Measurements from ENCODE around the gene TRIM28. TPM values are rescaled to one million over a fixed set of nuclear protein-coding genes. Genes with fewer than 3 reads are reported as not detected.
A peak's percentile ranks its signal among the peaks of the same experiment; 100 is the strongest.

Gene TRIM28
- total RNA-seq, 4 donors from 2014 or later: 195 to 237 (median 218) TPM

- TF ChIP-seq, protein P1, sequence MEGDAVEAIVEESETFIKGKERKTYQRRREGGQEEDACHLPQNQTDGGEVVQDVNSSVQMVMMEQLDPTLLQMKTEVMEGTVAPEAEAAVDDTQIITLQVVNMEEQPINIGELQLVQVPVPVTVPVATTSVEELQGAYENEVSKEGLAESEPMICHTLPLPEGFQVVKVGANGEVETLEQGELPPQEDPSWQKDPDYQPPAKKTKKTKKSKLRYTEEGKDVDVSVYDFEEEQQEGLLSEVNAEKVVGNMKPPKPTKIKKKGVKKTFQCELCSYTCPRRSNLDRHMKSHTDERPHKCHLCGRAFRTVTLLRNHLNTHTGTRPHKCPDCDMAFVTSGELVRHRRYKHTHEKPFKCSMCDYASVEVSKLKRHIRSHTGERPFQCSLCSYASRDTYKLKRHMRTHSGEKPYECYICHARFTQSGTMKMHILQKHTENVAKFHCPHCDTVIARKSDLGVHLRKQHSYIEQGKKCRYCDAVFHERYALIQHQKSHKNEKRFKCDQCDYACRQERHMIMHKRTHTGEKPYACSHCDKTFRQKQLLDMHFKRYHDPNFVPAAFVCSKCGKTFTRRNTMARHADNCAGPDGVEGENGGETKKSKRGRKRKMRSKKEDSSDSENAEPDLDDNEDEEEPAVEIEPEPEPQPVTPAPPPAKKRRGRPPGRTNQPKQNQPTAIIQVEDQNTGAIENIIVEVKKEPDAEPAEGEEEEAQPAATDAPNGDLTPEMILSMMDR (IDR thresholded peaks at IDR 0.05): no peak
- WGBS, 2 donors: 82 to 86% methylated on average over 5 to 8 of the region's 10 CpGs
- H3K36me3 ChIP-seq: peaks cover 14 to 15% of the 10 kb centered on the region in 2 donors
- H3K9me3 ChIP-seq: no peaks in the 10 kb centered on the region
- H3K4me1 ChIP-seq: peaks cover 18 to 25% of the 10 kb centered on the region in 2 donors
- peak overlapping the region; percentile 73 to 84 (median 82) for H3K27ac ChIP-seq
- intact Hi-C loops (cut with DNase I): no loop called here
- DNase-seq: no peak
- no peaks in the 10 kb centered on the region for H3K27me3 ChIP-seq
- H3K4me3 ChIP-seq (replicated peaks in 1 of 3): no peak overlapping the region
These were observed 30.6 kb upstream of the TRIM28 start for GRCh38 chr19:58513213-58513693.

- Histone ChIP-seq H3K4me3 (replicated peaks in 1 of 3) (peak overlapping the region in 1 of 3 donors; percentile 28), H3K27me3 (no peaks in the 10 kb centered on the region), H3K27ac (peak overlapping the region; percentile 73 to 84 (median 82)), H3K4me1 (peaks cover 24 to 31% of the 10 kb centered on the region in 2 donors), H3K9me3 (no peaks in the 10 kb centered on the region), H3K36me3 (peaks cover 14 to 15% of the 10 kb centered on the region in 2 donors)
- peak; percentile 90 to 93 for DNase-seq
- intact Hi-C loops (cut with DNase I): no loop called here
- 8 to 12% methylated on average over 36 to 38 of the region's 66 CpGs for WGBS, 2 donors
- TF ChIP-seq, protein P1 (IDR thresholded peaks at IDR 0.05): peak; percentile 53 to 97 (median 94)
- peak in 1 of 2 donors; percentile 54 for TF ChIP-seq POLR2A (IDR thresholded peaks at IDR 0.05)
These were observed 29.9 kb upstream of the TRIM28 start for GRCh38 chr19:58513694-58514563.

- no peaks in the 10 kb centered on the region for H3K27me3 ChIP-seq
- H3K4me3 ChIP-seq (replicated peaks in 1 of 3): peak overlapping the region in 1 of 3 donors; percentile 28
- DNase-seq: no peak
- H3K36me3 ChIP-seq: peaks cover 14 to 15% of the 10 kb centered on the region in 2 donors
- no peaks in the 10 kb centered on the region for H3K9me3 ChIP-seq
- intact Hi-C loops (cut with DNase I): no loop called here
- WGBS, 2 donors: 60 to 73% methylated on average over 3 of the region's 3 CpGs
- TF ChIP-seq POLR2A (IDR thresholded peaks at IDR 0.05): no peak
- TF ChIP-seq, protein P1 (IDR thresholded peaks at IDR 0.05): no peak
- peaks cover 24 to 31% of the 10 kb centered on the region in 2 donors for H3K4me1 ChIP-seq
- peak overlapping the region in 2 of 3 donors; percentile 73 to 84 for H3K27ac ChIP-seq
These were observed 29.3 kb upstream of the TRIM28 start for GRCh38 chr19:58514564-58515022.

DNA sequence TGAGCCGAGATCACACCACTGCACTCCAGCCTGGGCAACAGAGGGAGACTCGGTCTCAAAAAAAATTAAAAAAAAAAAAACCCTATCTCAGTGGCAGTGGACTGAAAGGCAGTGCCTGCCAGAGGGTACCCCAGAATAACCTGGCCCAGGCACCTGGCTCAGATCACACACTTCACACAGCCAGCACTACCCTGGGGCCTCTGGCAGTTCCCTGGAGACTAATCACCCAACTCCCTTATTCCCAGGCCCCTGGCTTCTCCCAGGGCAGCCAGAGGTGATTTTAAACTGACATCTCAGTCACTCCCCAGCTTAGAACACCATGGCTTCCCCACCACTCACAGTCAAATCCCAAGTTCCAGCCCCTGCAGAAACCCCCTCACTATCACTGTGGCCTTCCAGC lies 28.6 kb upstream of the TRIM28 start:
- no peak for DNase-seq
- Histone ChIP-seq H3K4me3 (replicated peaks in 1 of 3) (no peak overlapping the region), H3K9me3 (no peaks in the 10 kb centered on the region), H3K27me3 (no peaks in the 10 kb centered on the region), H3K36me3 (peaks cover 14 to 15% of the 10 kb centered on the region in 2 donors), H3K27ac (no peak overlapping the region), H3K4me1 (peaks cover 27 to 33% of the 10 kb centered on the region in 2 donors)
- 97 to 100% methylated on average over 2 of the region's 2 CpGs for WGBS, 2 donors
- TF ChIP-seq, protein P1 (IDR thresholded peaks at IDR 0.05): no peak
- TF ChIP-seq POLR2A (IDR thresholded peaks at IDR 0.05): no peak
- intact Hi-C loops (cut with DNase I): no loop called here

Data from thyroid gland (tissue), 4 donors.